H1 (cell line): Measurements from ENCODE around the gene POLN. TPM values are rescaled to one million over a fixed set of nuclear protein-coding genes. Genes with fewer than 3 reads are reported as not detected.

Source experiments
- CTCF ChIA-PET: fragments of 300-600 bp; sonication (Branson Sonifier 250); formaldehyde crosslinking; loops from one replicate; lab custom pipeline; 2021; ENCODE audit not compliant: partially characterized antibody; lab: Charles Lee
- POLR2A ChIA-PET: fragments of 300-600 bp; sonication (Branson Sonifier 250); formaldehyde crosslinking; loops from one replicate; lab custom pipeline; 2021; ENCODE audit warnings: inconsistent platforms; ENCODE audit not compliant: partially characterized antibody; lab: Charles Lee
- DNase-seq, 2 experiments: peaks; one replicate each; pipeline versions ENCODE4 v3.0.0 to v3.0.0-alpha.2; 2010 to 2022; ENCODE audit warnings: low spot score in 2 of 2, low read depth in 1 of 2, mixed read lengths in 1 of 2
- FAIRE-seq: peaks from 2 replicates; lab custom pipeline; 2011; peaks lifted over from hg19 to GRCh38; lab: Jason Lieb, UNC
- H2AFZ ChIP-seq: 2 replicates; pipeline ENCODE4 v1.8.1; 2012; ENCODE audit warnings: low read length, inconsistent platforms
- H2AK5ac ChIP-seq: 2 replicates; pipeline ENCODE4 v1.6.1; 2013; ENCODE audit warnings: low read depth, low read length
- H2BK120ac ChIP-seq: replicated peaks from 2 replicates; pipeline ENCODE3; 2013; ENCODE audit warnings: low read depth, low read length, inconsistent platforms
- H2BK12ac ChIP-seq: 2 replicates; pipeline ENCODE4 v1.6.1; 2013; ENCODE audit warnings: low read depth, low read length
- H2BK15ac ChIP-seq: 2 replicates; pipeline ENCODE4 v1.6.1; 2013; ENCODE audit warnings: low read length
- H2BK20ac ChIP-seq: 2 replicates; pipeline ENCODE4 v1.6.1; 2013; ENCODE audit warnings: low read length
- H2BK5ac ChIP-seq: 2 replicates; pipeline ENCODE4 v1.6.1; 2013; ENCODE audit warnings: low read depth, low read length
- H3K14ac ChIP-seq: 2 replicates; pipeline ENCODE4 v1.6.1; 2013; ENCODE audit warnings: inconsistent platforms; ENCODE audit not compliant: insufficient read length
- H3K18ac ChIP-seq: 2 replicates; pipeline ENCODE4 v1.6.1; 2013; ENCODE audit warnings: low read length; ENCODE audit errors: extremely low read depth
- H3K23ac ChIP-seq: 2 replicates; pipeline ENCODE4 v1.6.1; 2013; ENCODE audit warnings: inconsistent platforms; ENCODE audit not compliant: insufficient read length
- H3K23me2 ChIP-seq: 2 replicates; pipeline ENCODE4 v1.6.1; 2013; ENCODE audit warnings: low read depth, low read length
- H3K27ac ChIP-seq: 2 replicates; pipeline ENCODE4 v1.6.1; 2011; ENCODE audit warnings: low read depth, low read length, inconsistent platforms
- H3K27me3 ChIP-seq, 4 experiments: replicated peaks in 1 of 4; 1 replicate in 1 of 4; 2 replicates in 3 of 4; pipeline versions ENCODE4 v1.6.1 to v1.8.1; 2011 to 2013; ENCODE audit warnings: low read length in 3 of 4, mild to moderate bottlenecking in 3 of 4, inconsistent platforms in 2 of 4, mixed read lengths in 2 of 4, moderate library complexity in 1 of 4; ENCODE audit not compliant: control insufficient read depth in 3 of 4, insufficient read depth in 3 of 4; ENCODE audit errors: extremely low read depth in 1 of 4
- H3K36me3 ChIP-seq, 4 experiments: 2 replicates each; pipeline versions ENCODE4 v1.6.1 to v1.8.1; 2011 to 2013; ENCODE audit warnings: mild to moderate bottlenecking in 4 of 4, low read length in 3 of 4, moderate library complexity in 2 of 4, control low read depth in 1 of 4, inconsistent platforms in 1 of 4; ENCODE audit not compliant: insufficient read depth in 4 of 4, control insufficient read depth in 2 of 4
- H3K4ac ChIP-seq: replicated peaks from 2 replicates; pipeline ENCODE3; 2013; ENCODE audit warnings: low read length, low read depth, mixed read lengths, inconsistent platforms; ENCODE audit not compliant: insufficient read length
- H3K4me1 ChIP-seq, 4 experiments: replicated peaks in 1 of 4; 1 replicate in 1 of 4; 2 replicates in 3 of 4; pipeline versions ENCODE4 v1.6.1 to v1.8.1; 2011 to 2013; ENCODE audit warnings: low read length in 3 of 4, inconsistent platforms in 2 of 4, mixed read lengths in 1 of 4; ENCODE audit not compliant: insufficient read depth in 4 of 4, control insufficient read depth in 3 of 4
- H3K4me2 ChIP-seq, 2 experiments: 2 replicates each; pipeline versions ENCODE4 v1.6.1 to v1.8.1; 2011 to 2013; ENCODE audit warnings: low read depth in 2 of 2, low read length in 2 of 2, control low read depth in 1 of 2, inconsistent platforms in 1 of 2, mild to moderate bottlenecking in 1 of 2; ENCODE audit not compliant: insufficient read depth in 1 of 2
- H3K4me3 ChIP-seq, 4 experiments: fragments of 200-600, 300-600 bp in 1 of 4; sonication (generic), shearing (Covaris generic), sonication (Bioruptor Twin) in 1 of 4; 2 replicates each; pipeline versions ENCODE4 v1.5.1 to v1.8.1; 2011 to 2016; ENCODE audit warnings: low read length in 4 of 4, low read depth in 3 of 4, control low read depth in 2 of 4, inconsistent platforms in 2 of 4, mild to moderate bottlenecking in 2 of 4, mixed read lengths in 1 of 4, moderate library complexity in 1 of 4; ENCODE audit not compliant: insufficient read depth in 2 of 4; ENCODE audit errors: extremely low read depth in 1 of 4
- H3K56ac ChIP-seq: replicated peaks from 2 replicates; pipeline ENCODE3; 2013; ENCODE audit warnings: low read depth, mild to moderate bottlenecking, mixed read lengths, low read length, inconsistent platforms; ENCODE audit not compliant: insufficient read length
- H3K79me1 ChIP-seq: 2 replicates; pipeline ENCODE4 v1.6.1; 2013; ENCODE audit warnings: low read depth, low read length, control low read depth
- H3K79me2 ChIP-seq, 2 experiments: 2 replicates each; pipeline versions ENCODE4 v1.6.1 to v1.8.1; 2012 to 2013; ENCODE audit warnings: low read length in 2 of 2, mild to moderate bottlenecking in 2 of 2, inconsistent platforms in 1 of 2; ENCODE audit not compliant: insufficient read depth in 2 of 2, control insufficient read depth in 1 of 2
- H3K9ac ChIP-seq, 4 experiments: replicated peaks in 1 of 4; 1 replicate in 1 of 4; 2 replicates in 3 of 4; pipeline versions ENCODE4 v1.6.1 to v1.8.1; 2011 to 2013; ENCODE audit warnings: low read depth in 3 of 4, low read length in 3 of 4, control low read depth in 2 of 4, mild to moderate bottlenecking in 2 of 4, moderate library complexity in 2 of 4, inconsistent platforms in 1 of 4; ENCODE audit errors: extremely low read depth in 1 of 4
- H3K9me3 ChIP-seq, 2 experiments: 2 replicates each; pipeline versions ENCODE4 v1.6.1 to v1.8.1; 2012 to 2013; ENCODE audit warnings: mild to moderate bottlenecking in 2 of 2, moderate library complexity in 2 of 2, control low read depth in 1 of 2, inconsistent platforms in 1 of 2, low read depth in 1 of 2, low read length in 1 of 2, mixed read lengths in 1 of 2; ENCODE audit not compliant: insufficient read depth in 2 of 2
- H4K20me1 ChIP-seq, 2 experiments: replicated peaks in 1 of 2; 2 replicates each; pipeline versions ENCODE3 to v1.8.1; 2011 to 2013; ENCODE audit warnings: inconsistent platforms in 2 of 2, low read length in 2 of 2, mild to moderate bottlenecking in 1 of 2; ENCODE audit not compliant: insufficient read depth in 2 of 2, control insufficient read depth in 1 of 2
- H4K5ac ChIP-seq: 2 replicates; pipeline ENCODE4 v1.6.1; 2013; ENCODE audit warnings: low read length, low read depth, mixed read lengths, inconsistent platforms; ENCODE audit not compliant: insufficient read length
- H4K8ac ChIP-seq: 2 replicates; pipeline ENCODE4 v1.8.0; 2013; ENCODE audit warnings: mild to moderate bottlenecking, moderate library complexity, low read length, inconsistent platforms; ENCODE audit not compliant: insufficient read depth; ENCODE audit errors: extremely low read depth
- H4K91ac ChIP-seq: replicated peaks from 2 replicates; pipeline ENCODE3; 2013; ENCODE audit warnings: low read length, mixed read lengths, inconsistent platforms; ENCODE audit not compliant: insufficient read length
- BRCA1 ChIP-seq: IDR thresholded peaks from 2 replicates; pipeline ENCODE4 v1.6.1; 2012; ENCODE audit warnings: low read depth, low read length, improper control_type of control experiment
- CREB1 ChIP-seq: IDR thresholded peaks from 2 replicates; pipeline ENCODE4 v1.6.1; 2012; ENCODE audit warnings: inconsistent platforms
- EP300 ChIP-seq, 2 experiments: IDR thresholded peaks; 1 replicate in 1 of 2; 2 replicates in 1 of 2; pipeline ENCODE4 v1.6.1; 2011 to 2012; ENCODE audit warnings: low read depth in 2 of 2, low read length in 2 of 2, mild to moderate bottlenecking in 2 of 2, borderline replicate concordance in 1 of 2, inconsistent platforms in 1 of 2, moderate library complexity in 1 of 2
- HDAC6 ChIP-seq: IDR thresholded peaks from one replicate; pipeline ENCODE4 v1.7.1; 2012; ENCODE audit warnings: low read depth, mild to moderate bottlenecking, inconsistent platforms, low read length, moderate library complexity
- JUN ChIP-seq: IDR thresholded peaks from 2 replicates; pipeline ENCODE4 v1.6.1; 2011; ENCODE audit warnings: low read depth, mild to moderate bottlenecking, improper control_type of control experiment, low read length
- JUND ChIP-seq: IDR thresholded peaks from 2 replicates; pipeline ENCODE4 v1.6.1; 2011; ENCODE audit warnings: mild to moderate bottlenecking, improper control_type of control experiment, low read length
- KDM4A ChIP-seq: IDR thresholded peaks from one replicate; pipeline ENCODE4 v1.7.1; 2012; ENCODE audit warnings: low read depth, mild to moderate bottlenecking, moderate library complexity, low read length, inconsistent platforms; ENCODE audit not compliant: severe bottlenecking
- MAX ChIP-seq: IDR thresholded peaks from 2 replicates; pipeline ENCODE4 v1.6.1; 2012; ENCODE audit warnings: inconsistent platforms
- NANOG ChIP-seq: IDR thresholded peaks from 2 replicates; pipeline ENCODE4 v1.6.1; 2011; ENCODE audit warnings: low read length, low read depth, mild to moderate bottlenecking, inconsistent platforms; ENCODE audit not compliant: insufficient read depth, poor library complexity, severe bottlenecking
- RNF2 ChIP-seq: fragments of 200-900, 300-1000 bp; sonication (generic); IDR thresholded peaks from 2 replicates; pipeline ENCODE4 v1.7.1; 2016; ENCODE audit warnings: borderline replicate concordance, low read depth, mild to moderate bottlenecking, antibody characterized with exemption, low read length; ENCODE audit not compliant: poor library complexity, severe bottlenecking; ENCODE audit errors: missing control alignments
- SP4 ChIP-seq: IDR thresholded peaks from 2 replicates; pipeline ENCODE4 v1.6.1; 2012; ENCODE audit warnings: low read length, inconsistent platforms
- YY1 ChIP-seq: IDR thresholded peaks from 2 replicates; pipeline ENCODE4 v1.6.1; 2011; ENCODE audit warnings: low read depth, mild to moderate bottlenecking, low read length
- WGBS, 2 experiments: shearing (Covaris generic) in 1 of 2; methylation state at CpG; one replicate each; pipeline versions ENCODE4 v1.1.6 to v1.1.7; 2013 to 2015; ENCODE audit warnings: low lambda C conversion rate in 2 of 2, mixed read lengths in 2 of 2, inconsistent platforms in 1 of 2, low coverage in 1 of 2, missing lambda C conversion rate in 1 of 2; ENCODE audit not compliant: insufficient replicate concordance in 2 of 2, insufficient coverage in 1 of 2, insufficient read length in 1 of 2; ENCODE audit errors: extremely low coverage in 1 of 2, missing lambda C conversion rate in 1 of 2; 5-methylcytosine and 5-hydroxymethylcytosine counted together
- polyA plus RNA-seq, 7 experiments: library from polyadenylated mRNA; depleted of rRNA in 3 of 7; stranded (reverse) in 5 of 7; unstranded in 2 of 7; fragments of >200 nt in 5 of 7; fragments of 200-250 nt in 2 of 7; gene quantifications; 1 replicate in 5 of 7; 2 replicates in 1 of 7; 4 replicates in 1 of 7; pipeline versions ENCODE4 v1.2.1 to v1.2.3, GENCODE V29; 2011 to 2013; ENCODE audit warnings: missing spikeins in 2 of 7, mixed read lengths in 2 of 7
- total RNA-seq: library from RNA; stranded (reverse); fragmentation: NEBNext Ultra II Directional; extraction: Animal tissue kit (Norgen Biotek cat#: 25700); gene quantifications from 2 replicates; pipeline ENCODE4 v1.2.1, GENCODE V29; 2021
- TF ChIP-seq, protein P1 (sequence below): IDR thresholded peaks from 2 replicates; pipeline ENCODE4 v1.6.1; 2011; ENCODE audit warnings: low read length, improper control_type of control experiment

The POLN gene
- total and polyA plus RNA-seq, 2 of the 8 experiments (the other 6 are each of a cell fraction or from before 2014, with no cell fraction given), result 0.98 to 1.5 TPM

DNA sequence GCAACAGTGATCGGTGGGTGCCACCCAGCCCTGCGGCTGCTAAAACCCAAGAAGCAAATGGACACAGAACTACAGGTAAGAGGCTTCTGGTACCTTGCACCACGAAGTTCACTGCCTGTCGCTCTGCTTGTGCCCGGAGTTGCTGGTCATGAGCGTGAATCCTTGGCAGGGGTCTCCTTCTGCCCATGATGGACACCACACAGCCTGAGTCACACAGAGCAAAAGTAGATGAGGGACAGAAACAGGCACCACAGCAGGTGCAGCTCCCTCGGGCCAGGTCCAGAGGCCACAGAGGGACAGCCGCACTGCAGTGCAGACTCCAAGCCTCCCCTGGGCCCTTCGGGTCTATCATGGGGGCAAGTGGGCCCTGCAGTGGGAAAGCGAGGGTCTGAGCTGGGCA is 160.4 kb downstream of the POLN start:
- H2BK15ac ChIP-seq, result no peak overlapping the region
- no peak overlapping the region for H3K18ac ChIP-seq
- H3K4me1 ChIP-seq, result no peaks in the 10 kb centered on the region
- no peak overlapping the region for H3K56ac ChIP-seq
- H3K27me3 ChIP-seq, result peaks cover 0 to 3% (median under 1%) of the 10 kb centered on the region in 4 experiments; a peak in 1 of 7 replicates
- H2BK20ac ChIP-seq, result no peak overlapping the region
- H3K9ac ChIP-seq, result no peak overlapping the region
- no peak overlapping the region for H3K4me3 ChIP-seq
- ChIA-PET POLR2A (interaction anchor here (1.2 kb wide), 1 partner anchor 72 kb away, joined by 3 read pairs; no protein-coding TSS in a partner anchor), CTCF (interaction anchor here (1.1 to 1.3 kb wide), 4 partner anchors 14 to 271 kb away, joined by 3 to 4 read pairs (median 3); no protein-coding TSS in a partner anchor)
- FAIRE-seq (no peak), DNase-seq (peak in 1 of 2 experiments; percentile 38)
- no peak overlapping the region for H2BK5ac ChIP-seq
- no peak overlapping the region for H3K4ac ChIP-seq
- H3K23ac ChIP-seq, result no peak overlapping the region
- H4K20me1 ChIP-seq, result peaks cover 1 to 3% of the 10 kb centered on the region in 2 experiments
- H3K14ac ChIP-seq, result no peak overlapping the region
- no peak overlapping the region for H4K91ac ChIP-seq
- no peaks in the 10 kb centered on the region for H3K23me2 ChIP-seq
- H3K9me3 ChIP-seq, result no peaks in the 10 kb centered on the region
- no peak overlapping the region for H4K8ac ChIP-seq
- no peak overlapping the region for H4K5ac ChIP-seq
- no peak overlapping the region for H2BK12ac ChIP-seq
- 84% methylated on average over 10 of the region's 10 CpGs; no CpG with 5 or more reads in 1 of the 2 experiments for WGBS, 2 experiments
- TF ChIP-seq, protein P1, sequence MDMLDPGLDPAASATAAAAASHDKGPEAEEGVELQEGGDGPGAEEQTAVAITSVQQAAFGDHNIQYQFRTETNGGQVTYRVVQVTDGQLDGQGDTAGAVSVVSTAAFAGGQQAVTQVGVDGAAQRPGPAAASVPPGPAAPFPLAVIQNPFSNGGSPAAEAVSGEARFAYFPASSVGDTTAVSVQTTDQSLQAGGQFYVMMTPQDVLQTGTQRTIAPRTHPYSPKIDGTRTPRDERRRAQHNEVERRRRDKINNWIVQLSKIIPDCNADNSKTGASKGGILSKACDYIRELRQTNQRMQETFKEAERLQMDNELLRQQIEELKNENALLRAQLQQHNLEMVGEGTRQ, result no peak
- no peak for TF ChIP-seq RNF2
- TF ChIP-seq HDAC6, result no peak
- no peak for TF ChIP-seq YY1
- TF ChIP-seq SP4, result no peak
- TF ChIP-seq KDM4A, result no peak
- TF ChIP-seq BRCA1, result no peak
- no peak for TF ChIP-seq MAX
- no peak for TF ChIP-seq JUN
- no peak for TF ChIP-seq NANOG
- no peak for TF ChIP-seq CREB1
- TF ChIP-seq EP300 (IDR thresholded peaks at IDR 0.05; ENCODE audit: borderline replicate concordance in 1 of 2, low read depth in 2 of 2, low read length in 2 of 2), result no peak
- TF ChIP-seq JUND, result no peak
- no peaks in the 10 kb centered on the region for H3K79me1 ChIP-seq
- H2AK5ac ChIP-seq, result no peak overlapping the region
- no peaks in the 10 kb centered on the region for H3K79me2 ChIP-seq
- H3K36me3 ChIP-seq, result no peaks in the 10 kb centered on the region
- no peak overlapping the region for H2AFZ ChIP-seq
- H3K4me2 ChIP-seq, result no peak overlapping the region
- no peak overlapping the region for H2BK120ac ChIP-seq
- H3K27ac ChIP-seq, result no peak overlapping the region
